ENCODE measurements around the gene TACO1. TPM values are rescaled to one million over a fixed set of nuclear protein-coding genes. Genes with fewer than 3 reads are reported as not detected.

TACO1 gene
- total RNA-seq, 1 experiment from 2014 or later: 20.0 TPM

- no peak for DNase-seq
- no peaks in the 10 kb centered on the region for H3K27me3 ChIP-seq (ENCODE audit: control insufficient read depth, insufficient read depth, low read length)
- no peak overlapping the region for H3K4me3 ChIP-seq (ENCODE audit: insufficient read depth, low read depth, low read length)
- peaks cover 3% of the 10 kb centered on the region for H3K36me3 ChIP-seq (replicated peaks; ENCODE audit: control insufficient read depth, insufficient read depth, low read length)
Observed at GRCh38 chr17:63640038-63640437, 39.3 kb downstream of the TACO1 start.

GRCh38 chr17:63641692-63642448, 41.2 kb downstream of the TACO1 start:
- Histone ChIP-seq H3K4me3 (ENCODE audit: insufficient read depth, low read depth, low read length) (no peak overlapping the region), H3K27me3 (ENCODE audit: control insufficient read depth, insufficient read depth, low read length) (no peaks in the 10 kb centered on the region)
- no peak for DNase-seq

GRCh38 chr17:63644846-63645245, 44.2 kb downstream of the TACO1 start:
- no peaks in the 10 kb centered on the region; the same call in 1 of the 2 replicates for H3K36me3 ChIP-seq (replicated peaks; ENCODE audit: control insufficient read depth, insufficient read depth, low read length)
- no peaks in the 10 kb centered on the region for H3K27me3 ChIP-seq (ENCODE audit: control insufficient read depth, insufficient read depth, low read length)
- DNase-seq: no peak
- no peak overlapping the region for H3K4me3 ChIP-seq (ENCODE audit: insufficient read depth, low read depth, low read length)

More at GRCh38 chr17:63641692-63642448, 41.2 kb downstream of the TACO1 start:
- no peaks in the 10 kb centered on the region; the same call in 1 of the 2 replicates for H3K36me3 ChIP-seq (replicated peaks; ENCODE audit: control insufficient read depth, insufficient read depth, low read length)

GRCh38 chr17:63645775-63646487, 45.2 kb downstream of the TACO1 start:
- Histone ChIP-seq H3K36me3 (replicated peaks; ENCODE audit: control insufficient read depth, insufficient read depth, low read length) (no peaks in the 10 kb centered on the region; the same call in 1 of the 2 replicates), H3K4me3 (ENCODE audit: insufficient read depth, low read depth, low read length) (no peak overlapping the region), H3K27me3 (ENCODE audit: control insufficient read depth, insufficient read depth, low read length) (no peaks in the 10 kb centered on the region)
- DNase-seq: no peak

GRCh38 chr17:63646488-63646806, 45.8 kb downstream of the TACO1 start:
- H3K4me3 ChIP-seq (ENCODE audit: insufficient read depth, low read depth, low read length): no peak overlapping the region
- H3K27me3 ChIP-seq (ENCODE audit: control insufficient read depth, insufficient read depth, low read length): no peaks in the 10 kb centered on the region
- DNase-seq: no peak
- H3K36me3 ChIP-seq (replicated peaks; ENCODE audit: control insufficient read depth, insufficient read depth, low read length): no peaks in the 10 kb centered on the region; the same call in 1 of the 2 replicates

- Histone ChIP-seq H3K27me3 (ENCODE audit: control insufficient read depth, insufficient read depth, low read length) (no peaks in the 10 kb centered on the region), H3K36me3 (replicated peaks; ENCODE audit: control insufficient read depth, insufficient read depth, low read length) (no peaks in the 10 kb centered on the region; the same call in 1 of the 2 replicates), H3K4me3 (ENCODE audit: insufficient read depth, low read depth, low read length) (no peak overlapping the region)
- DNase-seq: no peak
Observed at GRCh38 chr17:63647065-63647725, 46.5 kb downstream of the TACO1 start.

- H3K36me3 ChIP-seq (replicated peaks; ENCODE audit: control insufficient read depth, insufficient read depth, low read length): no peaks in the 10 kb centered on the region; the same call in 1 of the 2 replicates
- peak; percentile 42 for DNase-seq
Observed at GRCh38 chr17:63647936-63648335, 47.2 kb downstream of the TACO1 start.

GRCh38 chr17:63649813-63650212, 49.1 kb downstream of the TACO1 start:
- no peaks in the 10 kb centered on the region for H3K27me3 ChIP-seq (ENCODE audit: control insufficient read depth, insufficient read depth, low read length)
- H3K4me3 ChIP-seq (ENCODE audit: insufficient read depth, low read depth, low read length): no peak overlapping the region
- DNase-seq: no peak

More at GRCh38 chr17:63647936-63648335, 47.2 kb downstream of the TACO1 start:
- Histone ChIP-seq H3K27me3 (ENCODE audit: control insufficient read depth, insufficient read depth, low read length) (no peaks in the 10 kb centered on the region), H3K4me3 (ENCODE audit: insufficient read depth, low read depth, low read length) (no peak overlapping the region)

GRCh38 chr17:63652106-63652505, 51.4 kb downstream of the TACO1 start:
- no peak overlapping the region for H3K4me3 ChIP-seq (ENCODE audit: insufficient read depth, low read depth, low read length)
- no peak for DNase-seq
- no peaks in the 10 kb centered on the region; the same call in none of the 2 replicates for H3K36me3 ChIP-seq (replicated peaks; ENCODE audit: control insufficient read depth, insufficient read depth, low read length)
- no peaks in the 10 kb centered on the region for H3K27me3 ChIP-seq (ENCODE audit: control insufficient read depth, insufficient read depth, low read length)

More at GRCh38 chr17:63649813-63650212, 49.1 kb downstream of the TACO1 start:
- no peaks in the 10 kb centered on the region; the same call in none of the 2 replicates for H3K36me3 ChIP-seq (replicated peaks; ENCODE audit: control insufficient read depth, insufficient read depth, low read length)

- H3K4me3 ChIP-seq (ENCODE audit: insufficient read depth, low read depth, low read length): no peak overlapping the region
- H3K36me3 ChIP-seq (replicated peaks; ENCODE audit: control insufficient read depth, insufficient read depth, low read length): peaks cover 3% of the 10 kb centered on the region
- DNase-seq: no peak
- H3K27me3 ChIP-seq (ENCODE audit: control insufficient read depth, insufficient read depth, low read length): no peaks in the 10 kb centered on the region
Observed at GRCh38 chr17:63653050-63653449, 52.4 kb downstream of the TACO1 start.

GRCh38 chr17:63657786-63658185, 57.1 kb downstream of the TACO1 start:
- H3K4me3 ChIP-seq (ENCODE audit: insufficient read depth, low read depth, low read length): no peak overlapping the region
- peaks cover 3% of the 10 kb centered on the region for H3K36me3 ChIP-seq (replicated peaks; ENCODE audit: control insufficient read depth, insufficient read depth, low read length)
- DNase-seq: no peak
- no peaks in the 10 kb centered on the region for H3K27me3 ChIP-seq (ENCODE audit: control insufficient read depth, insufficient read depth, low read length)

Other genes with a start within 250 kb of the TACO1 start
- gene CYB561, start 154.6 kb upstream of the TACO1 start, total RNA-seq (2014; rRNA removed; shearing (Covaris generic)): 29.1 and 34.5 TPM in 2 replicates
- 4.6 and 7.6 TPM in 2 replicates for gene ACE, start 123.8 kb upstream of the TACO1 start, total RNA-seq (2014; rRNA removed; shearing (Covaris generic))
- 1.5 and 1.6 TPM in 2 replicates for gene KCNH6, start 77.5 kb upstream of the TACO1 start, total RNA-seq (2014; rRNA removed; shearing (Covaris generic))
- 60.8 and 68.2 TPM in 2 replicates for gene DCAF7, start 50.4 kb upstream of the TACO1 start, total RNA-seq (2014; rRNA removed; shearing (Covaris generic))
- gene MAP3K3, start 21.5 kb downstream of the TACO1 start, total RNA-seq (2014; rRNA removed; shearing (Covaris generic)): 37.6 and 38.2 TPM in 2 replicates
- gene LIMD2, start 99.2 kb downstream of the TACO1 start, total RNA-seq (2014; rRNA removed; shearing (Covaris generic)): 116 and 190 TPM in 2 replicates
- gene STRADA, start 140.9 kb downstream of the TACO1 start, total RNA-seq (2014; rRNA removed; shearing (Covaris generic)): 28.5 and 33.4 TPM in 2 replicates
- 30.6 and 36.4 TPM in 2 replicates for gene CCDC47, start 172.7 kb downstream of the TACO1 start, total RNA-seq (2014; rRNA removed; shearing (Covaris generic))
- gene DDX42, start 173.3 kb downstream of the TACO1 start, total RNA-seq (2014; rRNA removed; shearing (Covaris generic)): 34.5 and 41.8 TPM in 2 replicates
- 29.9 and 34.9 TPM in 2 replicates for gene PSMC5, start 226.5 kb downstream of the TACO1 start, total RNA-seq (2014; rRNA removed; shearing (Covaris generic))
- 30.0 and 54.1 TPM in 2 replicates for gene FTSJ3, start 226.8 kb downstream of the TACO1 start, total RNA-seq (2014; rRNA removed; shearing (Covaris generic))
- gene SMARCD2, start 241.8 kb downstream of the TACO1 start, total RNA-seq (2014; rRNA removed; shearing (Covaris generic)): 141 and 144 TPM in 2 replicates

Data from H7 (cell line).